EH (cell line): Measurements from ENCODE around the gene AGAP4.
"Not testable (repeated sequence)": the region's sequence is repeated elsewhere in the genome, so short reads cannot be mapped to it uniquely, and the experiment has no call there.

Source experiments
- DNase-seq: peaks from one replicate; pipeline ENCODE4 v3.0.0-alpha.2; 2015; ENCODE audit warnings: low read depth

Gene AGAP4

GRCh38 chr10:45790694-45791426 is 56.4 kb downstream of the AGAP4 start:
- DNase-seq, result peak; percentile 7

GRCh38 chr10:45789991-45790390 is 57.3 kb downstream of the AGAP4 start:
- DNase-seq, result not testable (repeated sequence)

- DNase-seq, result not testable (repeated sequence)
Observed at GRCh38 chr10:45787212-45787741, 60.0 kb downstream of the AGAP4 start.

GRCh38 chr10:45786217-45786616 is 61.1 kb downstream of the AGAP4 start:
- not testable (repeated sequence) for DNase-seq
